ENCODE results near the gene LRRC49.

Gene LRRC49

GRCh38 chr15:70907784-70908471 lies 15.3 kb downstream of the LRRC49 start:
- ChIA-PET POLR2A (no interaction called here), CTCF (no interaction called here)
- TF ChIP-seq SP1 (IDR thresholded peaks at IDR 0.05): no peak
- no peak for TF ChIP-seq CTBP1 (IDR thresholded peaks at IDR 0.05; ENCODE audit: borderline replicate concordance)
- no peak for TF ChIP-seq TARDBP (IDR thresholded peaks at IDR 0.05)
- no peak for TF ChIP-seq ARNT (IDR thresholded peaks at IDR 0.05)
- TF ChIP-seq L3MBTL2 (conservative IDR thresholded peaks at IDR 0.05): no peak
- no peak for TF ChIP-seq FOXK2 (IDR thresholded peaks at IDR 0.05)
- no peak for TF ChIP-seq HDGF (IDR thresholded peaks at IDR 0.05; ENCODE audit: borderline replicate concordance)
- TF ChIP-seq LEF1 (IDR thresholded peaks at IDR 0.05; ENCODE audit: borderline replicate concordance): no peak
- TF ChIP-seq NFRKB (IDR thresholded peaks at IDR 0.05): no peak
- no peak for TF ChIP-seq FOXA1 (IDR thresholded peaks at IDR 0.05)
- no peak for TF ChIP-seq ZNF384 (IDR thresholded peaks at IDR 0.05)
- no peak for DNase-seq (ENCODE audit: extremely low spot score)

- CTCF ChIA-PET: interaction anchor here (0.7 to 1.3 kb wide), 2 partner anchors 11 to 1448 kb away, joined by 3 read pairs; no protein-coding TSS in a partner anchor
- TF ChIP-seq ARNT (IDR thresholded peaks at IDR 0.05) (no peak), ZNF384 (IDR thresholded peaks at IDR 0.05) (no peak), L3MBTL2 (conservative IDR thresholded peaks at IDR 0.05) (no peak), NFRKB (IDR thresholded peaks at IDR 0.05) (no peak), ELF4 (IDR thresholded peaks at IDR 0.05) (no peak), HDGF (IDR thresholded peaks at IDR 0.05; ENCODE audit: borderline replicate concordance) (no peak), FOXM1 (IDR thresholded peaks at IDR 0.05; ENCODE audit: borderline replicate concordance) (no peak), SUZ12 (IDR thresholded peaks at IDR 0.05) (no peak), LEF1 (IDR thresholded peaks at IDR 0.05; ENCODE audit: borderline replicate concordance) (no peak), BHLHE40 (IDR thresholded peaks at IDR 0.05; ENCODE audit: borderline replicate concordance) (no peak), SP1 (IDR thresholded peaks at IDR 0.05) (no peak), FOXK2 (IDR thresholded peaks at IDR 0.05) (no peak), FOXA1 (IDR thresholded peaks at IDR 0.05) (no peak)
- POLR2A ChIA-PET: no interaction called here
- no peak for DNase-seq (ENCODE audit: extremely low spot score)
Observed at GRCh38 chr15:70910958-70911357, 18.3 kb downstream of the LRRC49 start.

DNA sequence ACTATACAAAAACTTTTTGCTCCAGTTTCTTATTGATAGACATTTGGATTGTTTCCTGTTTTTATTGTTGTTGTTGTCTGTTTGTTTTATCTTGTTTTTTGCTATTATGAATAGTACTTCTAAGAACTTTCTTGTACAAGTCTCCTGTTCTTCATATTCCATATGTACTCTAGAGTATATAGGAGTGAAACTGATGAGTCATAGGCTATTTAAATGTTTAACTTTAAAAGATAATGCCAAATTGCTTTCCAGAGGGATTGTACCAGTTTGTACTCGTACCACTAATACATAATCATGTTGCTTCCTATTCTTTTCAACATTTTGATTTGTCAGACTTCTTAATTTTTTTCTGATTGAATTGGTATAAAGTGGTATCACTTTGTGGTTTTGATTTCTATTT lies 19.6 kb downstream of the LRRC49 start:
- ChIA-PET POLR2A (no interaction called here), CTCF (no interaction called here)
- TF ChIP-seq BHLHE40 (IDR thresholded peaks at IDR 0.05; ENCODE audit: borderline replicate concordance) (no peak), L3MBTL2 (conservative IDR thresholded peaks at IDR 0.05) (no peak), ZNF384 (IDR thresholded peaks at IDR 0.05) (no peak), ARNT (IDR thresholded peaks at IDR 0.05) (no peak), ELF4 (IDR thresholded peaks at IDR 0.05) (no peak), SUZ12 (IDR thresholded peaks at IDR 0.05) (no peak), SP1 (IDR thresholded peaks at IDR 0.05) (no peak), LEF1 (IDR thresholded peaks at IDR 0.05; ENCODE audit: borderline replicate concordance) (no peak), HDGF (IDR thresholded peaks at IDR 0.05; ENCODE audit: borderline replicate concordance) (no peak), CTBP1 (IDR thresholded peaks at IDR 0.05; ENCODE audit: borderline replicate concordance) (no peak), FOXA1 (IDR thresholded peaks at IDR 0.05) (no peak)
- DNase-seq (ENCODE audit: extremely low spot score): no peak

GRCh38 chr15:70916531-70916930 lies 23.9 kb downstream of the LRRC49 start:
- ChIA-PET CTCF (interaction anchor here (1.4 kb wide), 1 partner anchor 10 kb away, joined by 3 read pairs; no protein-coding TSS in a partner anchor), POLR2A (no interaction called here)
- DNase-seq (ENCODE audit: extremely low spot score): no peak
- TF ChIP-seq SUZ12 (IDR thresholded peaks at IDR 0.05): no peak
- TF ChIP-seq ELF4 (IDR thresholded peaks at IDR 0.05): no peak
- TF ChIP-seq SP1 (IDR thresholded peaks at IDR 0.05): no peak
- TF ChIP-seq ZNF384 (IDR thresholded peaks at IDR 0.05): no peak
- no peak for TF ChIP-seq FOXK2 (IDR thresholded peaks at IDR 0.05)
- TF ChIP-seq, protein P1, sequence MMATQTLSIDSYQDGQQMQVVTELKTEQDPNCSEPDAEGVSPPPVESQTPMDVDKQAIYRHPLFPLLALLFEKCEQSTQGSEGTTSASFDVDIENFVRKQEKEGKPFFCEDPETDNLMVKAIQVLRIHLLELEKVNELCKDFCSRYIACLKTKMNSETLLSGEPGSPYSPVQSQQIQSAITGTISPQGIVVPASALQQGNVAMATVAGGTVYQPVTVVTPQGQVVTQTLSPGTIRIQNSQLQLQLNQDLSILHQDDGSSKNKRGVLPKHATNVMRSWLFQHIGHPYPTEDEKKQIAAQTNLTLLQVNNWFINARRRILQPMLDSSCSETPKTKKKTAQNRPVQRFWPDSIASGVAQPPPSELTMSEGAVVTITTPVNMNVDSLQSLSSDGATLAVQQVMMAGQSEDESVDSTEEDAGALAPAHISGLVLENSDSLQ (IDR thresholded peaks at IDR 0.05): no peak
- TF ChIP-seq HDGF (IDR thresholded peaks at IDR 0.05; ENCODE audit: borderline replicate concordance): no peak
- no peak for TF ChIP-seq FOXM1 (IDR thresholded peaks at IDR 0.05; ENCODE audit: borderline replicate concordance)

- CTCF ChIA-PET: interaction anchor here (0.8 kb wide), 1 partner anchor 18 kb away, joined by 3 read pairs; no protein-coding TSS in a partner anchor
- TF ChIP-seq HDGF (IDR thresholded peaks at IDR 0.05; ENCODE audit: borderline replicate concordance) (no peak), ZNF384 (IDR thresholded peaks at IDR 0.05) (no peak), NFRKB (IDR thresholded peaks at IDR 0.05) (no peak), FOXM1 (IDR thresholded peaks at IDR 0.05; ENCODE audit: borderline replicate concordance) (no peak), FOXA1 (IDR thresholded peaks at IDR 0.05) (no peak), TARDBP (IDR thresholded peaks at IDR 0.05) (no peak), CTBP1 (IDR thresholded peaks at IDR 0.05; ENCODE audit: borderline replicate concordance) (no peak), BHLHE40 (IDR thresholded peaks at IDR 0.05; ENCODE audit: borderline replicate concordance) (no peak), L3MBTL2 (conservative IDR thresholded peaks at IDR 0.05) (no peak), ARNT (IDR thresholded peaks at IDR 0.05) (no peak)
- TF ChIP-seq, protein P1 (IDR thresholded peaks at IDR 0.05): no peak
- DNase-seq (ENCODE audit: extremely low spot score): no peak
- POLR2A ChIA-PET: no interaction called here
Observed at GRCh38 chr15:70917955-70918354, 25.3 kb downstream of the LRRC49 start.

DNA sequence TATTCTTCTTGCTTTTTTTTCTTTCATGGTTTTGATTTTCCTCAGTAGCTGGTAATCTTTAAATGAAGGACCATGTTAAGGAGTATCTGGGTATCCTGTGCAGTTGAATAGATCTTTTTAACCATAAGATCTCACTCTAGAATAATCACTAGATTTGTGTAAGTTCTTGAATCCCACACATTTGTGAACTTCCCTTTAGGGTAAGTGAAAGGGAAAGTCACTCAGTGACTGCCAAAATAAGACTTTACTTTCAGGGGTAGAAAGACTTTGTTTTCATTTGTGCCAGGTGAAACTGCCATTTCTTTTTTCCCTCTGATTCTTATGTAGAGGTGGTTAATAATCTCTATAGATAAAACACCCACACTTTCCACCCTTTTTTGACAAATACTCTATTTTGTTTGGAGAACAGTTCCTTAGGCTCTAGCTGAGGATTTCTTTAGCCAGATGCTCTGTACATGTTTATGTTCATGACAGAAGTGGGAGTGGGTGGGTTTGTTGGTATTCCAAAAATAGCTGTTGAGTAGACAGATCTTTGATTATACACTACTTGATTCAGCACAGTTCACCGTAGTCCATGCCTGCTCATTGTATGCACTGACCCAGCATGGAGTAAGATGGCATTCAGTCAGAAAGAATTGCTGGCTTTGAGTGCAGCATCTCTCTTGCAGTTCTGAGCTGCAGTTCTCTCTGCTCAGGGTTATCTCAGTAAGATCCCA lies 28.5 kb downstream of the LRRC49 start:
- ChIA-PET CTCF (interaction anchor here (0.7 to 1.0 kb wide), 2 partner anchors 10 to 15 kb away, joined by 3 read pairs; no protein-coding TSS in a partner anchor), POLR2A (interaction anchor here (0.9 kb wide), 1 partner anchor 15 kb away, joined by 3 read pairs; no protein-coding TSS in a partner anchor)
- DNase-seq (ENCODE audit: extremely low spot score): no peak
- TF ChIP-seq NFRKB (IDR thresholded peaks at IDR 0.05) (no peak), SUZ12 (IDR thresholded peaks at IDR 0.05) (no peak), HDGF (IDR thresholded peaks at IDR 0.05; ENCODE audit: borderline replicate concordance) (no peak), BHLHE40 (IDR thresholded peaks at IDR 0.05; ENCODE audit: borderline replicate concordance) (no peak), SP1 (IDR thresholded peaks at IDR 0.05) (no peak), ARNT (IDR thresholded peaks at IDR 0.05) (no peak), ZNF384 (IDR thresholded peaks at IDR 0.05) (no peak), CTBP1 (IDR thresholded peaks at IDR 0.05; ENCODE audit: borderline replicate concordance) (no peak), ELF4 (IDR thresholded peaks at IDR 0.05) (no peak), L3MBTL2 (conservative IDR thresholded peaks at IDR 0.05) (no peak), FOXA1 (IDR thresholded peaks at IDR 0.05) (no peak), LEF1 (IDR thresholded peaks at IDR 0.05; ENCODE audit: borderline replicate concordance) (no peak), FOXK2 (IDR thresholded peaks at IDR 0.05) (no peak), TARDBP (IDR thresholded peaks at IDR 0.05) (no peak), FOXM1 (IDR thresholded peaks at IDR 0.05; ENCODE audit: borderline replicate concordance) (no peak)
- TF ChIP-seq, protein P1 (IDR thresholded peaks at IDR 0.05): no peak
